ENCODE results near the gene FAM72C.
"Not testable (repeated sequence)": the region's sequence is repeated elsewhere in the genome, so short reads cannot be mapped to it uniquely, and the experiment has no call there.

Gene FAM72C

DNA sequence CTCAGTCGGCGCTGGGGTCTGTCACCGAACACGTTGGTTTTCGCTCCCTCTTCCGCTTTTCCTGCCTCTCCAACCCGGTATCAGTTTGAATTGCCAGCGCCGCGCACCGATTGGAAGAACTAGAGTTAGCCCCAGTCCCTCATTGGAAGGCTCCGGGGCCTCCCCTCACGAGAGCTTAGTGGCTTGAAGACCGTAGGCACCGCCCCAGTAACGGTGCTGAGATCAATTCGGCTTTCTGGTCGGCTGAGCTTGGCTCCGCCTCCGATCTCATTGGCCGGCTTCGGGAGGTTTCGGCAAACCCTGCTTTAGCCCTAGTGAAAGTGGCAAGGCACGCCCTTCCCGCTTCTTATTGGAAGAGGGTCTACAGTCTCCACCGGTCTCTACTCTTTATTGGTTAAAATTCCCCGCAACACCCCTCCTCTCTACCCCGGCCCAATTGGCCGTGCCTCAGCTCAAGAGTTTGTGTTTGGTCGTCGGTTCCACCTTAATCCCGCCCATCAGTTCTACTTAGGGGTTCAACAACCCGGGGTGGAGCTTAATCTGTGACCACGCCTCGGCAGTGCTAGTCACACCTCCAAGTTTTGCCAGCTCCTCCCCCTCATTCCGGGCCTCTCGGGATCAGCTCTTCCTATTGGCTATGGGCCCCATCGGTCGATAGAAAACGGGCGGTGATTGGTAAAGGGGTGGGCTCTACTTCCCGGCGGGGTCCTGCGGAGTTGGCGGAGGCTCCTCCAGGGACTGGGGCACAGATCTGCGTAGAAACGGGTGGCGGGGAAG lies at the start of gene FAM72C:
Gene FAM72C (minus strand): TSS at position 63 of the 777 bp plus-strand sequence. CDS start 845 bp downstream, outside the sequence.
- not testable (repeated sequence) for DNase-seq

DNA sequence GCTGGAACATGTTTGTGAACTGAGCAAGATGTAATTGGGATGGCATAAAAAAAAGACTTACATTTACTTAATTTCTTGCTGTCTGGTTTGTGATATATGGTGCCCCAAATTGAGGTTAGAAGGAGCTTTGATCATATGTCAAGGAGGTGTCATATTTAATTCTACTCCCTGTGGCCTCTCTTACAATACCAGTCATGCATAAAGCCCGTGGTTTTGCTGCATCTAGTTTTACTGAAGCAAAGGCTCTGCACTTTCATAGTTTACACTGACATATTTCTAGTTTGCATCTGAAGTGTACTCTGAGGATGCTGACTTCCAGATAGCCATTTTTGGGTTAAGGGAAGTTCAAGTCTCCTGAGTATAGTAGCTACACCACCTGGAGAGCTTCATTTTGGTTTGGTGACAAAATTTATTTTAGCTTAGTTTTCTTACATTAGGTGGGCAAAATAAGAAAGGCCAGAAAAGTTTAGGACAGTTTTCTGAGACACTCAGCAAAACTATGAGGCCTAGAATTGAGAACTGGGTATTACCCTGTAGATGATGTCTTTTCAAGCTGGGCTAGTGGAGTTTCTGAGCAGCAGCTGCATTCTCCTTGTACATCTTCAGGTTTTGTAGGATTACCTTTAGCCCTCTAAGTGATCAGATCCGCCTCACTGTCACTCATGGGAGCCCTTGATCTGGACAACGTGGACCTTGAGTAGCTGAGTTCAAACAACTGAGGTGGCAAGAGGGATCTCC lies 48.4 kb upstream of the FAM72C start:
- not testable (repeated sequence) for DNase-seq

DNA sequence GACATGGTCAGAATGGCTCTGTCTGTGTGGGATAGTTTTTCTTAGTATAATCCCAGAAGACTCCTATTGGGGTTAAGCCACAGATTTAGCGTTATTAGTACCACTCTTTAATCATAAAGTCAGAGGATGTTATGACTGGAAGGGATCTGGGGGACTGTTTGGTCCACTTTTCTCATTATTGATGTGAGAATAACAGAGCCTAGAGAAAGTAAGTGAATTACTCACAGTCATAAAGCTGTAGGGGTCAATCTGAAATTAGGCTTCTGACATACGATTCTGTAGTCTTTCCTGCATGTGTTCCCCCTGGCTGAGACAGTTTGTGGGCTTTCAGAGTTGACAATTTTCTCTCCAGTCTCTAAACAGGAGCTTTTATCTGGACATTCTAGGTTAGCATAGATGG lies 47.3 kb upstream of the FAM72C start:
- not testable (repeated sequence) for DNase-seq

DNA sequence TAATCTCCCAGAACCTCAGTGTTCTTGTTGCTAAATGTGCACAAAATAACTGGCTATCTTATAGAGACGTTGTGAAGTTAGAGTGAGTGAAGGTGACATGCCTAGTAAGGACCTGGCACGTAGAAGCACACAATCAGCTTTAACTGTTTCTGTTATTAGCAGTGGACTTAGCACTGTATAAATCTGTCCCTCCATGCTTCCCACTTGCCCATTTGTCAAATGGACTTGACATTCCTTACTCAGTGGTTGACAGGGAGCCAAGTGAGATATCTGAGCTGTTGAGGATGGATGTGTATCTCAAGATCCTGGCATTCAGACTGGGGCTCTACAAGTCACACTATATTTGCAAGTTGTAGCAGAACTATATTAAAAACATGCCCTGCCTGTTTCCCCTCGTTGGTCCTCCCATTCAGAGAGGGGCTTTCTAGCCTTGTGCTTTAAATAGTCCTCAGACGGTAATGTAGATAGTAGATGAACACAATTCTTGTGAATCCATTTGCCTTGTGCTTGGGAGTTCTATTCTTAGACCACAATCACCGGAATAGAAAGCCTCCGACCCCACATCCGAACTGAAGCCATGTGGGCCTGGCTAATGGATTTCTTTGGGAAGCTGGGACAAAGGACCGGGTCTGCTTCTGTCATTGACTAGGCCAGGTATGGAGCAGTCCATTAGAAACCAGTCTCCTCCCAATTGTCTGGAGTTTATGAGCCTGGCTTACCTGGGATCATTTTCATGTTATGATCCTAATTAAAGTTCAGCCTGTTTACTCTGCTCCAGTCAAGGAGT lies 43.6 kb upstream of the FAM72C start:
- DNase-seq, result not testable (repeated sequence)

DNA sequence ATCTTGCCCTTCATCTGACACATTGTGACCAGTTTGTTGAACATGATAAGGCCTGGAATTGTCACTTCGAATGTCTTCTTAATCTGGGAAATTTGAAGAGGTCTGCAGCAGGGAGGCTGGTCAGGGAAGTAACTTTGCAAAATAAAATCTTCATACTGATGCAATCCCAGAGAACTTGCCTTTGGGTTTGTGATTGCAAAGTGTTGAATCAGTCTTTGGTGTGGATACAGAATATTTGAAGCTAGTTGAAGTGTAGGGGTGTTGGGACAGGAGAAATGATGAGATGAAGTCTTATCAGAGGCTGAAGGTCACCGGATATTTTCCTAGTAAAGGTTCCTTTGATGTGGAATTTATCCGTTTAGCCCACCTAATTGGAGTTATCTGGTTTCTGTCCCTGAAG lies 42.7 kb upstream of the FAM72C start:
- not testable (repeated sequence) for DNase-seq

DNA sequence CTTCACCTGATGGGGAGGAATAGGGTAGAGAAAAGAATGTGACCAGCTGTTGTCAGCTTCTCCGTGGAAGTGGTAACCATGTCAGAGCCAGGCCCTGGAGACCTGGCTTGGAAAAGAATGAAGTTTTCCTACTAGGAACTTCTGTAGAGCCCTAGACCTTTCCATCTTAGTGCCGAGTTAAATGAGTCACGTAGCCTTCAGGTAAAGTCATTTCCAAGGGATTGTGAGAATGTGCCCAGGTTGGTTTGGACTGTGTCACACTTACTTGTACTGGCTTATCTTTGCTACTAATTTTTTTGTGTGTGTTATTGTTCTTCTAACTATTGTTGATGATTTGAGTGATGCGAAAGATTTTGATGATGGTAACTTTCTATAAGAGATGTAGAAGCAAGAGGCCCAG lies 42.3 kb upstream of the FAM72C start:
- DNase-seq, result not testable (repeated sequence)

DNA sequence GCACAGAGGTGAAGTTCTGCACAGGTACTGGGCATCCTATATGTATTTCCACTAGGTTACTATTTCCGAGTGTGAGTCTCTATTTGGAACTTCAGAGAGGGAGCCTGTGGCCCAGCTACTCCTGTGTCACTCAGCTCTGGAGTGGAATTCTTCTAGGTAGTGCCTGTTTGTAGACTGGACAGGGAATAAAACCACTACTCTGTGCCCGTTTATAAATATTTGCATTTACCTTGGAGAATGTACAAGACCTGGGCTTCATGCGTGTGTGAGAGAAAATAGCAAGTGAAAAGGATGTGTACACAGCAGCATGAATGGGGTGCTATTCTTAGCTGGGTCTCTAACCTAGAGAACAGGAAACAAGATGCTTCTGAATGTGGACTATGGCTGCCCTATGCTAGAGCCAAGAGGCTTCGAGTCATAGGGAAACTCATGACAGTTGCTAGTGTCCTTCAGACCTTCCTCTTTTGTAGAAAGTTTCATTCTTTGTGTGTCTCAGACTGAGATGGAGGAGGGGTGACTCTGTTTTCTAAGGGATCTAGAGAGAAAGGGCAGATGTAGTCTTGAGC lies 40.5 kb upstream of the FAM72C start:
- DNase-seq, result not testable (repeated sequence)

DNA sequence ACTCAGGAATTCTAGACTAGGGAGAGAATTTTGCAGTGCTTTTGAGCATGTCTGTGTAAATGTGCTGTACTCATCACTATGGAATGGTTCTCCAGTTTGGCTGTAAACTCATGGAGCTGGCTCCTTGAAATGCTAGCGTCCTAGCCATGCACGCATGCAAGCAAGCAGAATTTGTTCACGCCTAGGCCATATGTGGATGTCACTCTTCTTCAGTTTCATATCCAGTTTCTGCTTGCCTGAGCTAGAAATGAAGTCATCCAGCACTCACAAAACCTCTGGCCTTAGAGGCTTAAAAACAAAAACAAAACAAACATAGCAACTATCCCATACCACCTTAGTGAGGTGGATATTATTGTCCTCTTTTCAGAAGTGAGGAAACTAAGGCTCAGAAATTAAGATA lies 37.6 kb upstream of the FAM72C start:
- not testable (repeated sequence) for DNase-seq

DNA sequence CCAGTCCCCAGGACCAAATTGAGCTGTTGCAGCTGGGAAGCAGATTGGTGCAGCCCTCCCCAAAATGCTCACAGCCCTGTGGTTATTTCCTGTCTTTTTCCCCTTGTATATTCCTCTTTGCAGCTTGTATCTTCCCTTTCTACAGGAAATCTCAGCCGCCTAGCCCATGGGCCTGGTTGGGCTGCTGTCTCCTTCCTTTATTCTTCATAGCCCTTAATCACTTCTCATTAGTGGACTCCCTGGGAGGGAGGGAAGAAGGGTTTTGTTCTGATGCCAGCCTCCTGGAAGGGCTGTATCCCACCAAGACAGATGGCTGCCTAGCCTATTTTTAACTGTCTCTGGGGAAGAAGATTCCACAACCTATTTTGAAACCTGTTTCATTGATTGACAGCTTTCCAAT lies 32.5 kb upstream of the FAM72C start:
- DNase-seq, result not testable (repeated sequence)

DNA sequence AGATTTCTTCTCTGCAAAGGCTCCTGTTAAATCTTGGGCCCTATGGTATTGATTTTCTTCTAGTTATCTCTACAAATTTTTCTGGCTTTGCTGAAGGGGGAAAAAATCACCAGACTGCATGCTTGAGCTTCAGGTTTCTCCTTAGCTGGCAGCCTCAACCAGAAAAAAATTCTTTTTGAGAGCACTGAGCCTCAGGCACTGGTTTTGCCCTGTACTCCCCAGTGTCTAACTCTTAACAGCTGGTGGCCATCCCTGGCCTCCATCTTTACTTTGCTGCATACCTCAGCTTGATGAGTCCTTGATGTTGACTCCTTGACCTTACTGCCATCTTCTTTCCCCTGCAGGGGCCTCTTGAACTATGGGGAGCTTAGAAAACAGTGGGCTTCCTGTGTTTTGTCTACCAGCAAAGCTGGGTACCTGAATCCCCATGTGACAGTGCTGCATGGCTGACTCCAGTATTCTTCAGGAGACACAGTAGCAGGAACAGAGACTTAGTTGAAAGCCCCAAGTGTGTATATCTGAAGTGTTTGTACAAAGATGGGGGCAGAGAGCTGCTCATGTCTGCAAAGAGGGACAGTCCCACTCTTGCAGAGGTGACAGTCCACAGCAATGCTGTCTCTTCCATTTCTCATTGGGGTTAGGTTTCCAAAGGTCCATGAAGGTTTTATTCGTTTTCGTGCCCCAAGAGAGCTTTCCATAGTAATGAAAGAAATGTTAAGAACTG lies 31.7 kb upstream of the FAM72C start:
- not testable (repeated sequence) for DNase-seq

DNA sequence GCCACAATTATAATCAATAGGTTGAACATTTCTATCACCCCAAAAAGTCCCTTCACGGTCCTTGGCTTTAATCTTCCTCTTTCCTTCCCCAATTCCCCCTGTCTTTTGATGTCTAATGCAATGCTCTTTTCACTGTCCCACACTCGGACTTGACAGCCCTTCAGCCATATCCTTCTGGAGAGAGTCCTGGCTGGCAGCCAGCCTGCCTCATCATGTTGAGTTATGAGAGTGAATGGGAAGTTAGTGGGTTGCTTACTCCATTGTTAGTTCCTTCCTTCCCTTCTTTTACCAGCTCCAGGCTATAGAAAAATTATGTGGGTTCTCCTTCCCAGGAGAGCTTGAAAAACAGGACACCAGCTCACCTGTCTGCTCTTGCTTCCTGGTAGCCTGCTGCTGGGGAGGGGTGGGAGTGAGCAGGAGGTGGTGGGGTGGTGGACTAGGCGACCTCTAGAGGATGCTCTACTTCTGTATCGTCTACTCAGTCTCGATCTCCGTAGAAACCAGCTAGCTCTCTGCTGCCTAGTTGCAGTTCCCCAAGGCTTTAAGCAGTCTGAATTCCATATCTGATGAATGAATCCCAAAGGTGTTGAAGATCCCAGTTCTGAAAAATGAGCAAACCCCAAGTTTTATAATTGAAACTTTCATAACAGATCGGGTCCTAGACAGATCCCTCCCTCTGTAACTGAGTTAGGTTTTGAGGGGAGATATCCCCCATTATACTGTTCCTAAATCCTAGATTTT lies 30.5 kb upstream of the FAM72C start:
- not testable (repeated sequence) for DNase-seq

DNA sequence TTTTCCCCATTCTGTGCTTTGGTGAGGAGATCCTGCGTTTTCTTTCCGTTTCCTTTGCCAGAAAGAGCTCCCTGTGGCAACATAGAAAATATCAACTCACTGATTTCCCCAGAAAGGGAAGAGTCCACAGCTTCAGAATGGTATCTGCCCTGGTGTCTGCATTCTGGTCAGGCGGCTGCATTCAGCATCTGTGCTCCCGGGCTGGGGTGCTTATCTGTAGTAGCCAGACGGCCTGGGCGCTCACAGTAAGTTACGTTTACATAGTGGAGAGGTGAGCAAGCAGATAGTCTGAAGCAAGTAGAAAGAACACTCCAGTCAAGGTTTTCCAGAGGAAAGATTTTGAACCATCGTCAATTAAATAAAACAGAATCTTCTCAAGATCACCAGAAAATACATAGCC lies 29.3 kb upstream of the FAM72C start:
- not testable (repeated sequence) for DNase-seq

DNA sequence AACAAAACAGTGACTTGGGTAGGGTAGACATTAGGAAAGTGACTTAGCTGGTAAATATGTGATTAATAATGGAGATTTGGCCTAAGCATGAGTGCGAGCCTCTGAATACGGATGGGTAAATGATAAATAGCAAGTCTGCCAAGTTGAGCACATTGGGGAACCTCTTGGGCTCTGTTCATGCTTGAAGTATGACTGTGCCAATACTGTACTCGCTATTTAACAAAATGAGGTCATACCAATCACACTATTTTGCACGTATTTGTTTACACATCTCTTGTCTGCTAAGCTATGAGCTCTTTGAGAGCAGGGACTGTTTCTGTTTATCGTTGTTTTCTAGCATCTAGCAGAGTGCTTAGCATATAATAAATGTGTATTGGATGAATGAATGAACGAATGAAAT lies 24.2 kb upstream of the FAM72C start:
- not testable (repeated sequence) for DNase-seq

DNA sequence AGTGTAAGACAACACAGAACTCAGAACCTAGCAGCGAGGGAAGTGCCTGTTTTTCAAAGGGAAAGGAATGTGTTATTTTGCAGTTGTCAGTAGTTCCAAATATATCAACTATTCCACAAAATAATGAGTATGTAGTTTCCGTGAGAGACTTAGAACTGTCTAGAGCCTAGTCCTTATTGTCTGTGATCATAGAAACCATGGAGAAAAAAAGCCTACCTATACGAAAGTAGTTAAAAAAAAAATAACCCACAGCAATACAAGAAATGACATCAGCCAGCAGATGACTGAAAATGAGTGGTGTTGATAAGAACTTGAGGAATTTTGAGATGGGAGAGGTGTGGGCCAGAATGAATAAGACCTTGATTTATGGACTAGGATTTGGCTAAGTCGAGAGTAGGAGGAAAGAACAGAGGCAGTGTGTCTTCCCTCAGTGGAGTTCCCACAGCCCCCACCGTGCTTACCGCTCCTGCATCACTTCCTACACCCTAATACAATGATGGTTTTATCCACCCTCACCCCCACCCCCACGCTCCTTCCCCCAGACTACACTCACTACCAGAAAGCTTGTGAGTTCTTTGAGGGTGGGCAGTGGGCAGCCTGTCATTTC lies 21.6 kb upstream of the FAM72C start:
- DNase-seq, result not testable (repeated sequence)

DNA sequence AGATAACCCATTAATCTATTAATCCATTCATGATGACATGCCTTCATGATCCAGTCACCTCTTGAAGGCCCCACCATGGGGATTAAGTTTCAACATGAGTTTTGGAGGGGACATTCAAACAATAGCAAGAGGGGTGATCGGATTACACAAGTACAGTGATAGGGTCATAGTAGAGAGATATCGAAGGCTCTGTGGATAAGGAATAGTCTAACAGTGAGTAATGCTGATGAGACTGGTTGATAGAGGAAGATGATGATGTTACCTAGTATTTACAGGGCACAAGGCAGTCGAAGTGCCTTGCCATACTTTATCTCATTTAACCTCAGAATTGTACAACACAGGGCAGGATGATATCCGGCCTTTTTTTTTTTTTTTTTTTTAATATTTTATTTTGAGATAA lies 18.9 kb upstream of the FAM72C start:
- not testable (repeated sequence) for DNase-seq

DNA sequence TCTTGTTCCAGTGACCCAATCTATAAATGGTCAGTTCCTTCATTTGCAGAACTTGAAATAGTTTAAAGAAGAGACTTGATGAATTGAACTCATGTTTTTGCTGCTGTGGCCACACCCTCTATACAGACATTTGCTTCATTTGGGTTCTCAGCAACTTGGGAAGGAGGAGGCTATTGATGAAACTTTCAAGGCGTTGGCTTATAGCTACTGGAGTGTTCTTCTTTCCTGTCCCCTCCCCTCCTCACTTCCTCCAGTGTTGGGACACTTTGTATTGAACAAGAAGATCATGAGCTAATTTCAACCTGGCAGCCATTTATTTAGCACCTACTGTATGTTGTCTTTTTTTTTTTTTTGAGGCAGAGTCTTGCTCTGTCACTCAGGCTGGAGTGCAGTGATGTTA lies 17.9 kb upstream of the FAM72C start:
- not testable (repeated sequence) for DNase-seq

DNA sequence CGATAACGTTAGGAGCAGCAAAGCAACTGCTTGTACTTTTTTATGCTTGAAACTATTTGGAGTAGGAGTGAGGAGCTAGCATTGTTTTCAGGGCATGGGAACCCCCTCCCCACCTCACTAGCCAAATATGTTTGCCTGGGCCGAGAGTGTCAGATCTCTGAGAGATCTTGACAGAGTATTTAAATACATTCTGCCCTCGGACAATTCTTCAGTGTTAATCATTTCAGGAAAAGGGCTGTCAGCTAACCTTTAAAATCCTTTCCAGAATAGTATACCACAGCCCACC lies 17.6 kb upstream of the FAM72C start:
- not testable (repeated sequence) for DNase-seq

DNA sequence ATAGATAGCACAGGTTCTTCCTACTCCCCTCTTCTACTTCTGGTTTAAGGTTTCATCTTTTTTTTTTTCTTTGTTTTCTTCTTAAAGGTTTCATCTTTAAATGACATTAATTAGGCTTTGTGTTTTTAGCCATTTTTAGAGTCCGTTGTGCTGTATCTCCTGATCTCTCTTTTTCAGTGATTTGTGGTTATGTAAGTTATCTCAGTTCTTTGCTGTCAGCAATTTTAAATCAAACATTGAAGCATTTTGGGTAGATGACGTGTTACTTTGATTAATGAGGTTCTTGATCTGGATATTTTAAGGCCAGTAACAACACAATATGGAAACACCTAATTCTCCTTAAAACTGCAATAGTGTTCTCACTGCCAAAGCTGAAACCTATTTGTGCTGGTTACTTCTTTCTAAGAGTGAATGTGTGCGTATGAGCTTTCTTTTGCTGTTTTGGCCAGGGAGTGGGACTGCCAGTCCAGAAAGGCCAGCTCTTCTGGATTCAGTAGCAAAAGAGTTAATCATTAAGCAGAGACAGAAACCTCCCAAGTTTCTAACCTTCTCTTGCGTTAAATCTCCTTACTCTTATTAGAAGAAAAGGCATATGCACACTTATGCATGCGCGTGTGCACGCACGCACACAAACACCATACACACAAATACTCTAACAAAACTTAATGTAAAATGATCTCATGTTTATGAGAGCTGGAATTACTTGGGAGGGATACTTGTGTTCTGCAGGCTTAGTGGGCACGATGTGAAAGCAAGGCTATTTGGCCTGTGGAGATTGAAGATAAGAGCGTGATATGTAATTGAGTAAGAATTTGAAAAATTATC lies 17.0 kb upstream of the FAM72C start:
- not testable (repeated sequence) for DNase-seq

DNA sequence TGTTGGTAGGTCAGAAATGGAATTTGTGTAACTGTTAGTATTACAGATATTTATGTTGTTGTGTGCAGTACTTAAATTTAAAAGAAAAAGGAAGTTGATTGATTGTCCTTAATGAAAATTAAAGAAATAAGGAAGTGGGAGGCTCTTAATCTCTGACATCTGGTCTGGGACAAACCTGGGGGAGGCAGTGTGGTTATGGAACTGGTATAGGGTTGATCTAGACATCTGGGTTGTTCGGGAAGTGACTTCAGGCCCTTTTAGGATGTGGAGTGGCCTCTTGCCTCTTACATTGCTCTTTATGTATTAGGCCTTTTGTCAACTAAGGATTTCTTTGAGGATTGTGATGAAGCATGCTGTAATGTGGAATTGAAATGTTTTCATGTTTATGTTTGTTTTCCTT lies 16.1 kb upstream of the FAM72C start:
- DNase-seq, result not testable (repeated sequence)
